H1 (cell line): ENCODE measurements around the gene RTN4RL1. TPM values are rescaled to one million over a fixed set of nuclear protein-coding genes. Genes with fewer than 3 reads are reported as not detected.

ENCODE experiments used
- CTCF ChIA-PET: fragments of 300-600 bp; sonication (Branson Sonifier 250); formaldehyde crosslinking; loops from one replicate; lab custom pipeline; 2021; ENCODE audit not compliant: partially characterized antibody; lab: Charles Lee
- POLR2A ChIA-PET: fragments of 300-600 bp; sonication (Branson Sonifier 250); formaldehyde crosslinking; loops from one replicate; lab custom pipeline; 2021; ENCODE audit warnings: inconsistent platforms; ENCODE audit not compliant: partially characterized antibody; lab: Charles Lee
- DNase-seq, 2 experiments: peaks; one replicate each; pipeline versions ENCODE4 v3.0.0 to v3.0.0-alpha.2; 2010 to 2022; ENCODE audit warnings: low spot score in 2 of 2, low read depth in 1 of 2, mixed read lengths in 1 of 2
- FAIRE-seq: peaks from 2 replicates; lab custom pipeline; 2011; peaks lifted over from hg19 to GRCh38; lab: Jason Lieb, UNC
- H2AFZ ChIP-seq: 2 replicates; pipeline ENCODE4 v1.8.1; 2012; ENCODE audit warnings: low read length, inconsistent platforms
- H2AK5ac ChIP-seq: 2 replicates; pipeline ENCODE4 v1.6.1; 2013; ENCODE audit warnings: low read depth, low read length
- H2BK120ac ChIP-seq: replicated peaks from 2 replicates; pipeline ENCODE3; 2013; ENCODE audit warnings: low read depth, low read length, inconsistent platforms
- H2BK12ac ChIP-seq: 2 replicates; pipeline ENCODE4 v1.6.1; 2013; ENCODE audit warnings: low read depth, low read length
- H2BK15ac ChIP-seq: 2 replicates; pipeline ENCODE4 v1.6.1; 2013; ENCODE audit warnings: low read length
- H2BK20ac ChIP-seq: 2 replicates; pipeline ENCODE4 v1.6.1; 2013; ENCODE audit warnings: low read length
- H2BK5ac ChIP-seq: 2 replicates; pipeline ENCODE4 v1.6.1; 2013; ENCODE audit warnings: low read depth, low read length
- H3K14ac ChIP-seq: 2 replicates; pipeline ENCODE4 v1.6.1; 2013; ENCODE audit warnings: inconsistent platforms; ENCODE audit not compliant: insufficient read length
- H3K18ac ChIP-seq: 2 replicates; pipeline ENCODE4 v1.6.1; 2013; ENCODE audit warnings: low read length; ENCODE audit errors: extremely low read depth
- H3K23ac ChIP-seq: 2 replicates; pipeline ENCODE4 v1.6.1; 2013; ENCODE audit warnings: inconsistent platforms; ENCODE audit not compliant: insufficient read length
- H3K23me2 ChIP-seq: 2 replicates; pipeline ENCODE4 v1.6.1; 2013; ENCODE audit warnings: low read depth, low read length
- H3K27ac ChIP-seq: 2 replicates; pipeline ENCODE4 v1.6.1; 2011; ENCODE audit warnings: low read depth, low read length, inconsistent platforms
- H3K27me3 ChIP-seq, 4 experiments: replicated peaks in 1 of 4; 1 replicate in 1 of 4; 2 replicates in 3 of 4; pipeline versions ENCODE4 v1.6.1 to v1.8.1; 2011 to 2013; ENCODE audit warnings: low read length in 3 of 4, mild to moderate bottlenecking in 3 of 4, inconsistent platforms in 2 of 4, mixed read lengths in 2 of 4, moderate library complexity in 1 of 4; ENCODE audit not compliant: control insufficient read depth in 3 of 4, insufficient read depth in 3 of 4; ENCODE audit errors: extremely low read depth in 1 of 4
- H3K36me3 ChIP-seq, 4 experiments: 2 replicates each; pipeline versions ENCODE4 v1.6.1 to v1.8.1; 2011 to 2013; ENCODE audit warnings: mild to moderate bottlenecking in 4 of 4, low read length in 3 of 4, moderate library complexity in 2 of 4, control low read depth in 1 of 4, inconsistent platforms in 1 of 4; ENCODE audit not compliant: insufficient read depth in 4 of 4, control insufficient read depth in 2 of 4
- H3K4ac ChIP-seq: replicated peaks from 2 replicates; pipeline ENCODE3; 2013; ENCODE audit warnings: low read length, low read depth, mixed read lengths, inconsistent platforms; ENCODE audit not compliant: insufficient read length
- H3K4me1 ChIP-seq, 4 experiments: replicated peaks in 1 of 4; 1 replicate in 1 of 4; 2 replicates in 3 of 4; pipeline versions ENCODE4 v1.6.1 to v1.8.1; 2011 to 2013; ENCODE audit warnings: low read length in 3 of 4, inconsistent platforms in 2 of 4, mixed read lengths in 1 of 4; ENCODE audit not compliant: insufficient read depth in 4 of 4, control insufficient read depth in 3 of 4
- H3K4me2 ChIP-seq, 2 experiments: 2 replicates each; pipeline versions ENCODE4 v1.6.1 to v1.8.1; 2011 to 2013; ENCODE audit warnings: low read depth in 2 of 2, low read length in 2 of 2, control low read depth in 1 of 2, inconsistent platforms in 1 of 2, mild to moderate bottlenecking in 1 of 2; ENCODE audit not compliant: insufficient read depth in 1 of 2
- H3K4me3 ChIP-seq, 4 experiments: fragments of 200-600, 300-600 bp in 1 of 4; sonication (generic), shearing (Covaris generic), sonication (Bioruptor Twin) in 1 of 4; 2 replicates each; pipeline versions ENCODE4 v1.5.1 to v1.8.1; 2011 to 2016; ENCODE audit warnings: low read length in 4 of 4, low read depth in 3 of 4, control low read depth in 2 of 4, inconsistent platforms in 2 of 4, mild to moderate bottlenecking in 2 of 4, mixed read lengths in 1 of 4, moderate library complexity in 1 of 4; ENCODE audit not compliant: insufficient read depth in 2 of 4; ENCODE audit errors: extremely low read depth in 1 of 4
- H3K56ac ChIP-seq: replicated peaks from 2 replicates; pipeline ENCODE3; 2013; ENCODE audit warnings: low read depth, mild to moderate bottlenecking, mixed read lengths, low read length, inconsistent platforms; ENCODE audit not compliant: insufficient read length
- H3K79me1 ChIP-seq: 2 replicates; pipeline ENCODE4 v1.6.1; 2013; ENCODE audit warnings: low read depth, low read length, control low read depth
- H3K79me2 ChIP-seq, 2 experiments: 2 replicates each; pipeline versions ENCODE4 v1.6.1 to v1.8.1; 2012 to 2013; ENCODE audit warnings: low read length in 2 of 2, mild to moderate bottlenecking in 2 of 2, inconsistent platforms in 1 of 2; ENCODE audit not compliant: insufficient read depth in 2 of 2, control insufficient read depth in 1 of 2
- H3K9ac ChIP-seq, 4 experiments: replicated peaks in 1 of 4; 1 replicate in 1 of 4; 2 replicates in 3 of 4; pipeline versions ENCODE4 v1.6.1 to v1.8.1; 2011 to 2013; ENCODE audit warnings: low read depth in 3 of 4, low read length in 3 of 4, control low read depth in 2 of 4, mild to moderate bottlenecking in 2 of 4, moderate library complexity in 2 of 4, inconsistent platforms in 1 of 4; ENCODE audit errors: extremely low read depth in 1 of 4
- H3K9me3 ChIP-seq, 2 experiments: 2 replicates each; pipeline versions ENCODE4 v1.6.1 to v1.8.1; 2012 to 2013; ENCODE audit warnings: mild to moderate bottlenecking in 2 of 2, moderate library complexity in 2 of 2, control low read depth in 1 of 2, inconsistent platforms in 1 of 2, low read depth in 1 of 2, low read length in 1 of 2, mixed read lengths in 1 of 2; ENCODE audit not compliant: insufficient read depth in 2 of 2
- H4K20me1 ChIP-seq, 2 experiments: replicated peaks in 1 of 2; 2 replicates each; pipeline versions ENCODE3 to v1.8.1; 2011 to 2013; ENCODE audit warnings: inconsistent platforms in 2 of 2, low read length in 2 of 2, mild to moderate bottlenecking in 1 of 2; ENCODE audit not compliant: insufficient read depth in 2 of 2, control insufficient read depth in 1 of 2
- H4K5ac ChIP-seq: 2 replicates; pipeline ENCODE4 v1.6.1; 2013; ENCODE audit warnings: low read length, low read depth, mixed read lengths, inconsistent platforms; ENCODE audit not compliant: insufficient read length
- H4K8ac ChIP-seq: 2 replicates; pipeline ENCODE4 v1.8.0; 2013; ENCODE audit warnings: mild to moderate bottlenecking, moderate library complexity, low read length, inconsistent platforms; ENCODE audit not compliant: insufficient read depth; ENCODE audit errors: extremely low read depth
- H4K91ac ChIP-seq: replicated peaks from 2 replicates; pipeline ENCODE3; 2013; ENCODE audit warnings: low read length, mixed read lengths, inconsistent platforms; ENCODE audit not compliant: insufficient read length
- CTBP2 ChIP-seq: IDR thresholded peaks from 2 replicates; pipeline ENCODE4 v1.7.0; 2011; ENCODE audit warnings: borderline replicate concordance, mild to moderate bottlenecking, moderate library complexity, mixed read lengths, low read length; ENCODE audit not compliant: insufficient read depth, insufficient read length
- WGBS, 2 experiments: shearing (Covaris generic) in 1 of 2; methylation state at CpG; one replicate each; pipeline versions ENCODE4 v1.1.6 to v1.1.7; 2013 to 2015; ENCODE audit warnings: low lambda C conversion rate in 2 of 2, mixed read lengths in 2 of 2, inconsistent platforms in 1 of 2, low coverage in 1 of 2, missing lambda C conversion rate in 1 of 2; ENCODE audit not compliant: insufficient replicate concordance in 2 of 2, insufficient coverage in 1 of 2, insufficient read length in 1 of 2; ENCODE audit errors: extremely low coverage in 1 of 2, missing lambda C conversion rate in 1 of 2; 5-methylcytosine and 5-hydroxymethylcytosine counted together
- polyA plus RNA-seq, 7 experiments: library from polyadenylated mRNA; depleted of rRNA in 3 of 7; stranded (reverse) in 5 of 7; unstranded in 2 of 7; fragments of >200 nt in 5 of 7; fragments of 200-250 nt in 2 of 7; gene quantifications; 1 replicate in 5 of 7; 2 replicates in 1 of 7; 4 replicates in 1 of 7; pipeline versions ENCODE4 v1.2.1 to v1.2.3, GENCODE V29; 2011 to 2013; ENCODE audit warnings: missing spikeins in 2 of 7, mixed read lengths in 2 of 7
- total RNA-seq: library from RNA; stranded (reverse); fragmentation: NEBNext Ultra II Directional; extraction: Animal tissue kit (Norgen Biotek cat#: 25700); gene quantifications from 2 replicates; pipeline ENCODE4 v1.2.1, GENCODE V29; 2021

Gene RTN4RL1
- total and polyA plus RNA-seq, 2 of the 8 experiments (the other 6 are each of a cell fraction or from before 2014, with no cell fraction given): 0.09 TPM; not detected in 1

DNA sequence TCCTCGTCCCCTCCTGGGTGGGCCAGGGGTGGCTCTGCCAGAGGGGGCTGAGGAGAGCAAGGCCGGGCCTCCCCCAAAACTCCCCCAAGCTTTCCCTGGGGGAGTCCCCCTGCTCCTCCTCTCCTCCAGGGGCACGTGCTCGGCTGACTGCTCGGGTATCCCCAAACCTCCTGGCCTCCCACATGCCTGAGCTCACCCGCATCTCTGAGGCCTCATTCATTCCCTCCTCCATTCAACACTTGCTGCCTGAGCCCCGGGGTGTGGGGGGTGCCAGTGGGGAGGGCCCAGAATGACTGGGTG, 83.1 kb downstream of the RTN4RL1 start:
- DNase-seq: no peak
- H3K27me3 ChIP-seq: no peaks in the 10 kb centered on the region; a peak in 1 of 7 replicates
- H2AFZ ChIP-seq: no peak overlapping the region
- H3K4me2 ChIP-seq: no peak overlapping the region
- H3K14ac ChIP-seq: no peak overlapping the region
- TF ChIP-seq CTBP2: no peak
- TF ChIP-seq, all 59 proteins: peak for 0
- Histone ChIP-seq H2BK120ac (no peak overlapping the region), H3K56ac (no peak overlapping the region), H3K36me3 (no peaks in the 10 kb centered on the region), H4K91ac (no peak overlapping the region), H2AK5ac (no peak overlapping the region), H2BK20ac (no peak overlapping the region), H3K79me1 (no peaks in the 10 kb centered on the region), H3K4me1 (no peaks in the 10 kb centered on the region), H3K9ac (no peak overlapping the region), H4K20me1 (peaks cover 0 to 4% of the 10 kb centered on the region in 2 experiments), H3K4ac (no peak overlapping the region), H4K8ac (no peak overlapping the region), H3K18ac (no peak overlapping the region), H3K23ac (no peak overlapping the region), H3K79me2 (no peaks in the 10 kb centered on the region), H3K27ac (no peak overlapping the region), H2BK5ac (no peak overlapping the region), H2BK15ac (no peak overlapping the region), H4K5ac (no peak overlapping the region), H3K9me3 (no peaks in the 10 kb centered on the region), H3K4me3 (no peak overlapping the region), H3K23me2 (no peaks in the 10 kb centered on the region), H2BK12ac (no peak overlapping the region)
- no peak for FAIRE-seq
- ChIA-PET POLR2A (no interaction called here), CTCF (interaction anchor here (0.9 kb wide), 1 partner anchor 37 kb away, joined by 3 read pairs; no protein-coding TSS in a partner anchor)
- WGBS, 2 experiments: 87% methylated on average over 4 of the region's 7 CpGs; no CpG with 5 or more reads in 1 of the 2 experiments
